WTC11 (cell line): ENCODE measurements around the gene NXT2. TPM values are rescaled to one million over a fixed set of nuclear protein-coding genes. Genes with fewer than 3 reads are reported as not detected.

Experiments used
- ATAC-seq: fragments of 200-7000 bp; cut with Tn5 transposase; 2 replicates; pipeline ENCODE4 v1.10.0; 2021; ENCODE audit warnings: mild to moderate bottlenecking, moderate library complexity
- CTCF ChIA-PET: fragments of 300-600 bp; sonication (Branson Sonifier 250); formaldehyde crosslinking; loops from one replicate; lab custom pipeline; 2021; ENCODE audit warnings: antibody characterized with exemption; lab: Charles Lee
- POLR2A ChIA-PET: fragments of 350-600 bp; sonication (Branson Sonifier 250); formaldehyde crosslinking; loops from one replicate; lab custom pipeline; 2021; ENCODE audit warnings: antibody characterized with exemption; lab: Charles Lee
- DNase-seq: peaks from one replicate; pipeline ENCODE4 v3.0.0; 2021; ENCODE audit warnings: low spot score
- H3K27ac Mint-ChIP-seq: 2 replicates; pipeline ENCODE4 v1.8.0; 2021; ENCODE audit warnings: mixed read lengths
- H3K27me3 Mint-ChIP-seq: 2 replicates; pipeline ENCODE4 v1.8.0; 2021; ENCODE audit warnings: low read depth, mild to moderate bottlenecking, moderate library complexity, mixed read lengths
- H3K36me3 Mint-ChIP-seq: 2 replicates; pipeline ENCODE4 v1.8.0; 2021; ENCODE audit warnings: mixed read lengths
- H3K4me1 Mint-ChIP-seq: 2 replicates; pipeline ENCODE4 v1.8.0; 2022; ENCODE audit warnings: mixed read lengths
- H3K4me3 Mint-ChIP-seq: 2 replicates; pipeline ENCODE4 v1.8.0; 2021; ENCODE audit warnings: mild to moderate bottlenecking, moderate library complexity, mixed read lengths
- H3K9me3 Mint-ChIP-seq: 2 replicates; pipeline ENCODE4 v1.8.0; 2021; ENCODE audit warnings: mixed read lengths
- CBFB ChIP-seq: sonication (generic); formaldehyde crosslinking; IDR thresholded peaks from 2 replicates; pipeline ENCODE4 v1.8.1; 2022; ENCODE audit warnings: mild to moderate bottlenecking, low read depth, missing genetic modification reagents
- CREM ChIP-seq: sonication (generic); formaldehyde crosslinking; IDR thresholded peaks from 2 replicates; pipeline ENCODE4 v1.8.1; 2022; ENCODE audit warnings: mild to moderate bottlenecking, missing genetic modification reagents, moderate library complexity
- E2F4 ChIP-seq: sonication (generic); formaldehyde crosslinking; IDR thresholded peaks from 2 replicates; pipeline ENCODE4 v1.8.1; 2022; ENCODE audit warnings: low read depth, mild to moderate bottlenecking, moderate library complexity, missing genetic modification reagents, borderline replicate concordance
- GABPB1 ChIP-seq: sonication (generic); formaldehyde crosslinking; IDR thresholded peaks from 2 replicates; pipeline ENCODE4 v1.8.1; 2023; ENCODE audit warnings: mild to moderate bottlenecking, missing genetic modification reagents
- GRHL2 ChIP-seq: fragments of 250-450 bp; sonication (Bioruptor Pico); IDR thresholded peaks from 2 replicates; pipeline ENCODE4 v1.8.0; 2022; ENCODE audit warnings: mild to moderate bottlenecking, moderate library complexity; ENCODE audit not compliant: insufficient replicate concordance, severe bottlenecking
- HMGXB4 ChIP-seq: sonication (generic); formaldehyde crosslinking; IDR thresholded peaks from 2 replicates; pipeline ENCODE4 v1.8.1; 2023; ENCODE audit warnings: mild to moderate bottlenecking, moderate library complexity, missing genetic modification reagents
- KAT7 ChIP-seq: sonication (generic); formaldehyde crosslinking; IDR thresholded peaks from 2 replicates; pipeline ENCODE4 v1.8.1; 2023; ENCODE audit warnings: missing genetic modification reagents, mild to moderate bottlenecking, borderline replicate concordance
- MXD4 ChIP-seq: fragments of 250-450 bp; sonication (Bioruptor Pico); IDR thresholded peaks from 2 replicates; pipeline ENCODE4 v1.8.0; 2021; ENCODE audit warnings: mild to moderate bottlenecking, moderate library complexity, borderline replicate concordance
- PREB ChIP-seq: sonication (generic); formaldehyde crosslinking; IDR thresholded peaks from 2 replicates; pipeline ENCODE4 v1.8.1; 2022; ENCODE audit warnings: mild to moderate bottlenecking, missing genetic modification reagents, moderate library complexity, borderline replicate concordance
- SP1 ChIP-seq: sonication (generic); formaldehyde crosslinking; conservative IDR thresholded peaks from 2 replicates; pipeline ENCODE4 v1.8.1; 2022; ENCODE audit warnings: missing genetic modification reagents
- TCF7 ChIP-seq: sonication (generic); formaldehyde crosslinking; IDR thresholded peaks from 2 replicates; pipeline ENCODE4 v1.8.0; 2022; ENCODE audit warnings: mild to moderate bottlenecking, low read depth, missing genetic modification reagents, moderate library complexity
- TP53 ChIP-seq: sonication (generic); formaldehyde crosslinking; IDR thresholded peaks from 2 replicates; pipeline ENCODE4 v1.8.1; 2023; ENCODE audit warnings: mild to moderate bottlenecking, missing genetic modification reagents
- ZNF219 ChIP-seq: sonication (generic); formaldehyde crosslinking; IDR thresholded peaks from 2 replicates; pipeline ENCODE4 v1.8.0; 2023; ENCODE audit warnings: missing genetic modification reagents, mild to moderate bottlenecking, borderline replicate concordance
- ZNF232 ChIP-seq: sonication (generic); formaldehyde crosslinking; IDR thresholded peaks from 2 replicates; pipeline ENCODE4 v1.8.0; 2022; ENCODE audit warnings: mild to moderate bottlenecking, missing genetic modification reagents
- total RNA-seq: library from RNA; stranded (reverse); gene quantifications from 3 replicates; pipeline ENCODE4 v1.2.3, GENCODE V29; 2021
- TF ChIP-seq, protein P1 (sequence below): sonication (generic); formaldehyde crosslinking; IDR thresholded peaks from 2 replicates; pipeline ENCODE4 v1.8.0; 2023; ENCODE audit warnings: missing genetic modification reagents, mild to moderate bottlenecking, borderline replicate concordance
- TF ChIP-seq, protein P2 (sequence below): sonication (generic); formaldehyde crosslinking; IDR thresholded peaks from 2 replicates; pipeline ENCODE4 v1.8.0; 2022; ENCODE audit warnings: mild to moderate bottlenecking, missing genetic modification reagents
- TF ChIP-seq, protein P3 (sequence below): fragments of 250-450 bp; sonication (Bioruptor Pico); IDR thresholded peaks from 2 replicates; pipeline ENCODE4 v2.1.2; 2022; ENCODE audit warnings: mild to moderate bottlenecking, moderate library complexity

Gene NXT2
- total RNA-seq, 1 experiment from 2014 or later = 10.4 TPM

- no peak for TF ChIP-seq PREB (CRISPR knock-in tag)
- TF ChIP-seq E2F4 = no peak
- TF ChIP-seq TCF7 = no peak
These were observed 3.0 kb upstream of the NXT2 start (continued) for GRCh38 chrX:109533631-109534030.

- Mint-ChIP-seq H3K4me1 (peaks cover 4% of the 10 kb centered on the region; the same call in 1 of the 2 replicates), H3K4me3 (no peak overlapping the region), H3K27ac (no peak overlapping the region), H3K36me3 (no peaks in the 10 kb centered on the region; the same call in 1 of the 2 replicates), H3K9me3 (peaks cover 7% of the 10 kb centered on the region), H3K27me3 (peaks cover 33% of the 10 kb centered on the region)
- POLR2A ChIA-PET = no interaction called here
- CTCF ChIA-PET = no interaction called here
- DNase-seq = no peak
- no peak for TF ChIP-seq TP53 (CRISPR knock-in tag)
- TF ChIP-seq, protein P1, sequence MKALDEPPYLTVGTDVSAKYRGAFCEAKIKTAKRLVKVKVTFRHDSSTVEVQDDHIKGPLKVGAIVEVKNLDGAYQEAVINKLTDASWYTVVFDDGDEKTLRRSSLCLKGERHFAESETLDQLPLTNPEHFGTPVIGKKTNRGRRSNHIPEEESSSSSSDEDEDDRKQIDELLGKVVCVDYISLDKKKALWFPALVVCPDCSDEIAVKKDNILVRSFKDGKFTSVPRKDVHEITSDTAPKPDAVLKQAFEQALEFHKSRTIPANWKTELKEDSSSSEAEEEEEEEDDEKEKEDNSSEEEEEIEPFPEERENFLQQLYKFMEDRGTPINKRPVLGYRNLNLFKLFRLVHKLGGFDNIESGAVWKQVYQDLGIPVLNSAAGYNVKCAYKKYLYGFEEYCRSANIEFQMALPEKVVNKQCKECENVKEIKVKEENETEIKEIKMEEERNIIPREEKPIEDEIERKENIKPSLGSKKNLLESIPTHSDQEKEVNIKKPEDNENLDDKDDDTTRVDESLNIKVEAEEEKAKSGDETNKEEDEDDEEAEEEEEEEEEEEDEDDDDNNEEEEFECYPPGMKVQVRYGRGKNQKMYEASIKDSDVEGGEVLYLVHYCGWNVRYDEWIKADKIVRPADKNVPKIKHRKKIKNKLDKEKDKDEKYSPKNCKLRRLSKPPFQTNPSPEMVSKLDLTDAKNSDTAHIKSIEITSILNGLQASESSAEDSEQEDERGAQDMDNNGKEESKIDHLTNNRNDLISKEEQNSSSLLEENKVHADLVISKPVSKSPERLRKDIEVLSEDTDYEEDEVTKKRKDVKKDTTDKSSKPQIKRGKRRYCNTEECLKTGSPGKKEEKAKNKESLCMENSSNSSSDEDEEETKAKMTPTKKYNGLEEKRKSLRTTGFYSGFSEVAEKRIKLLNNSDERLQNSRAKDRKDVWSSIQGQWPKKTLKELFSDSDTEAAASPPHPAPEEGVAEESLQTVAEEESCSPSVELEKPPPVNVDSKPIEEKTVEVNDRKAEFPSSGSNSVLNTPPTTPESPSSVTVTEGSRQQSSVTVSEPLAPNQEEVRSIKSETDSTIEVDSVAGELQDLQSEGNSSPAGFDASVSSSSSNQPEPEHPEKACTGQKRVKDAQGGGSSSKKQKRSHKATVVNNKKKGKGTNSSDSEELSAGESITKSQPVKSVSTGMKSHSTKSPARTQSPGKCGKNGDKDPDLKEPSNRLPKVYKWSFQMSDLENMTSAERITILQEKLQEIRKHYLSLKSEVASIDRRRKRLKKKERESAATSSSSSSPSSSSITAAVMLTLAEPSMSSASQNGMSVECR (CRISPR knock-in tag) = no peak
- no peak for TF ChIP-seq ZNF232 (CRISPR knock-in tag)
- TF ChIP-seq MXD4 (CRISPR knock-in tag) = no peak
- no peak for TF ChIP-seq SP1 (CRISPR knock-in tag)
- TF ChIP-seq, protein P2, sequence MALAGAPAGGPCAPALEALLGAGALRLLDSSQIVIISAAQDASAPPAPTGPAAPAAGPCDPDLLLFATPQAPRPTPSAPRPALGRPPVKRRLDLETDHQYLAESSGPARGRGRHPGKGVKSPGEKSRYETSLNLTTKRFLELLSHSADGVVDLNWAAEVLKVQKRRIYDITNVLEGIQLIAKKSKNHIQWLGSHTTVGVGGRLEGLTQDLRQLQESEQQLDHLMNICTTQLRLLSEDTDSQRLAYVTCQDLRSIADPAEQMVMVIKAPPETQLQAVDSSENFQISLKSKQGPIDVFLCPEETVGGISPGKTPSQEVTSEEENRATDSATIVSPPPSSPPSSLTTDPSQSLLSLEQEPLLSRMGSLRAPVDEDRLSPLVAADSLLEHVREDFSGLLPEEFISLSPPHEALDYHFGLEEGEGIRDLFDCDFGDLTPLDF (CRISPR knock-in tag) = no peak
- TF ChIP-seq CBFB (CRISPR knock-in tag) = no peak
- TF ChIP-seq TCF7 = no peak
- no peak for TF ChIP-seq GABPB1 (CRISPR knock-in tag)
- ATAC-seq = no peak
These were observed 1.7 kb upstream of the NXT2 start for GRCh38 chrX:109534933-109535332.

GRCh38 chrX:109535578-109535977, 1.1 kb upstream of the NXT2 start:
- CTCF ChIA-PET = no interaction called here
- Mint-ChIP-seq H3K27me3 (peaks cover 33% of the 10 kb centered on the region), H3K9me3 (peaks cover 7% of the 10 kb centered on the region), H3K4me3 (no peak overlapping the region), H3K4me1 (peaks cover 4% of the 10 kb centered on the region; the same call in 1 of the 2 replicates), H3K36me3 (no peaks in the 10 kb centered on the region; the same call in 1 of the 2 replicates), H3K27ac (no peak overlapping the region)
- ATAC-seq = no peak
- TF ChIP-seq, protein P3, sequence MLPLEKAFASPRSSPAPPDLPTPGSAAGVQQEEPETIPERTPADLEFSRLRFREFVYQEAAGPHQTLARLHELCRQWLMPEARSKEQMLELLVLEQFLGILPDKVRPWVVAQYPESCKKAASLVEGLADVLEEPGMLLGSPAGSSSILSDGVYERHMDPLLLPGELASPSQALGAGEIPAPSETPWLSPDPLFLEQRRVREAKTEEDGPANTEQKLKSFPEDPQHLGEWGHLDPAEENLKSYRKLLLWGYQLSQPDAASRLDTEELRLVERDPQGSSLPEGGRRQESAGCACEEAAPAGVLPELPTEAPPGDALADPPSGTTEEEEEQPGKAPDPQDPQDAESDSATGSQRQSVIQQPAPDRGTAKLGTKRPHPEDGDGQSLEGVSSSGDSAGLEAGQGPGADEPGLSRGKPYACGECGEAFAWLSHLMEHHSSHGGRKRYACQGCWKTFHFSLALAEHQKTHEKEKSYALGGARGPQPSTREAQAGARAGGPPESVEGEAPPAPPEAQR = no peak
- TF ChIP-seq KAT7 (CRISPR knock-in tag) (no peak), HMGXB4 (no peak), CREM (CRISPR knock-in tag) (no peak), ZNF219 (CRISPR knock-in tag) (no peak), GRHL2 (no peak)
- no peak for DNase-seq
- POLR2A ChIA-PET = no interaction called here
